ENCODE results near the gene NDUFA1. TPM values are rescaled to one million over a fixed set of nuclear protein-coding genes. Genes with fewer than 3 reads are reported as not detected.
"Not testable (repeated sequence)": the region's sequence is repeated elsewhere in the genome, so short reads cannot be mapped to it uniquely, and the experiment has no call there.

NDUFA1 gene
- 55.7 and 60.9 TPM in 2 replicates for total RNA-seq (2014; rRNA removed; shearing (Covaris generic))

DNA sequence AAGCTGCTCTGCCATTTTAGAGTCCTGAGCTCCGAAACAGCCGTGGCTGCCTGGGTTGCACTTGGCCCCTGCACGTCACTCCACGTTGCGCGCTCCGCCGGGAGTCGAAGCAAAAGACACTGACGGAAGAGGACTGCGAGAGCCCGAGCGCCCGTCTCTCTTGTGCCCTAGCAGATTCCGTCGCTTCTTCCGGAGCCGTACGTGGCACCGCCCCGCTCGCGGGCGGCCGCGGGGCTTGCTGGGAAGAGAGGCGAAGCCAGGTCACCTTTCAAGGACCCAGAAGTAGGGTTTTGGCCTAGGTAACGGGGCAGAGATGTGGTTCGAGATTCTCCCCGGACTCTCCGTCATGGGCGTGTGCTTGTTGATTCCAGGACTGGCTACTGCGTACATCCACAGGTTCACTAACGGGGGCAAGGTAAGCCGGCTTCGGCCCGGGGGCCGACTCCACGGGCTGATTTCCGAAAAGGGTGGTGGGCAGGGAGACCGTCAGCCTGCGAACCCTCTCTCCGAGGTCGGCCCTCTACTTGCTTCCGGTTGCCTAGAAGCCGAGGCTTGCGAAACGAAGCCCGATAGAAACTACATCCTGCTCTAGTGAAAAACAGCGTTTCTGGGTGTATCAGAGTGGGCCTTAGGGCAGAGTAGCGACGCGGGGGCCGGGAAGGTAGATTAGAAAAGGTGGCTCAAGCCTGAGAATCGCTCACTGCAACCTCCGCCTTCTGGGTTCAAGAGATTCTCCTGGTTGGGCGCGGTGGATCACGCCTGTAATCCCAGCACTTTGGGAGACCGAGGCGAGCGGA lies at the start of gene NDUFA1, which contains the start of gene RNF113A:
Gene NDUFA1, plus strand, starts transcription at position 234 of the 797 bp plus-strand sequence. Its CDS starts 80 bp downstream, at position 314.
Gene RNF113A, minus strand, starts transcription at position 135 of the 797 bp plus-strand sequence. Its CDS starts 120 bp downstream, at position 15.
- peak; percentile 43 for DNase-seq (ENCODE audit: low spot score)

DNA sequence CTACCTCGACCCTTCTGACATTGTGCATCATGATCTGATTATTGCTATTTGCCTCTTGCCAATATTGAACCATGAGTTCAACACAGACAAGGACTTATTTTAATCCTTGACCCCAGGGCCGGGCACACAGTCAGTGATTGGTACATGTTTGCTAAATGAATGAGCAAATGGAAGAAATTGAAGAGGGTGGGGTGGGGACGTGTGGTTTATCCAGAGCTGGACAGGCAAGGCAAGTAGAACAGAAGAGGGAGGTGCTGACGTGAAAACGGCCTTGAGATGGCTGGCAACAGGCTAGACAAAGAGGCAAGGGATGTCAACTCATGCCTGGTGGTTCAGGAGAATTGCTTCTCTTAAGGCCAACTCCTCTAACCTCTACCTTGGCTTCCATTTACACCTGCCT lies 47.4 kb upstream of the NDUFA1 start:
- not testable (repeated sequence) for DNase-seq (ENCODE audit: low spot score)

DNA sequence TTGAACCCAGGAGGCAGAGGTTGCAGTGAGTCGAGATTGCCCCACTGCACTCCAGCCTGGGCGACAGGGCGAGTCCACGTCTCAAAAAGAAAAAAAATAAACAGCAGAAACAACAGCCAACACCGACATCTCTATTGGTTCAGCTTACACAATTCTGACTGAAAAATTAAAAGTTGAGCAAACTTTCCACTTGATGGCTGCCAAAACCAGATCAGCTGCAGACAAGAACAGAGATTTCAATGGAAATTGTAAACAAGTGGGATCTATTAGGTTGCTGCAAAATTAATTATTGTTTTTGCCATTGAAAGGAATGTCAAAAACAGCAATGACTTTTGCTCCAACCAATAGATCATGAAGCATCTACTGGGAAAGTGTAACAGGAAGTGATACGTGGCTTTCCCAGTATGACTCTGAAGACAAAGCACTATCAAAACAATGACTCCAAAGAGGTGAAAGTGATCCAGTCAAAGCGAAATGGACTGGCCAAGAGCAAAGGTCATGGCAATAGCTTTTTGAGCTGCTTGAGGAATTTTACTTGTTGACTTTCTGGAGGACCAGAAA lies 45.2 kb upstream of the NDUFA1 start:
- DNase-seq (ENCODE audit: low spot score), result peak; percentile 6

DNA sequence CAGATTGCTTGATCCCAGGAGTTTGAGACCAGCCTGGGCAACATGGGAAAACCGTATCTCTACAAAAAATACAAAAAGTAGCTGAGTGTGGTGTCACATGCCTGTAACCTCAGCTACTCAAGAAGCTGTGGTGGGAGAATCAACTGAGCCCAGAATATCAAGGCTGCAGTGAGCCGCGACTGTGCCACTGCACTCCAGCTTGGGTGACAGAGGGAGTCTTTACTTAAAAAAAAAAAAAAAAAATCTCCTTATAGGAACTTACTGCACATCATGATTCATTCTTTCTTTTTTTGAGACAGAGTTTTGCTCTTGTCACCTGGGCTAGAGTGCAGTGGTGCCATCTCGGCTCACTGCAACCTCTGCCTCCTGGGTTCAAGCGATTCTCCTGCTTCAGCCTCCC lies 43.2 kb upstream of the NDUFA1 start:
- DNase-seq (ENCODE audit: low spot score), result no peak

DNA sequence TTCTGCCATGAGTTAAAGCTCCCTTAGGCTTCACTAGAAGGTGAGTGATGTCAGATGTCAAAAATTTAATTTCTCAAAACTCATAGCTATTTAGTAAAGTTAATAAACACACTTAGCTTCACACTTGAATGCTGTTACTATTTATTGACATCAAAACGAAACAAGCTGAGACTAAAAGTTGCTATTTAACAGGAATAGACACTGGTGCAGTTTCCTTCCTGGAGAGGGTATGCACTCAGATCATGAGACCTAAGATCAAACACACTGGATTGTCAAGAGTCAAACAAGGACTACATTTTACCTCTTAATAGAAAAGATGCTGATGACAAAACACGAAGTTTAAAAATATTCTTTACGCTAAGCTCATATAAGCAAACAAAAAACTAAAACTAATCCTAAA lies 37.7 kb upstream of the NDUFA1 start:
- no peak for DNase-seq (ENCODE audit: low spot score)

DNA sequence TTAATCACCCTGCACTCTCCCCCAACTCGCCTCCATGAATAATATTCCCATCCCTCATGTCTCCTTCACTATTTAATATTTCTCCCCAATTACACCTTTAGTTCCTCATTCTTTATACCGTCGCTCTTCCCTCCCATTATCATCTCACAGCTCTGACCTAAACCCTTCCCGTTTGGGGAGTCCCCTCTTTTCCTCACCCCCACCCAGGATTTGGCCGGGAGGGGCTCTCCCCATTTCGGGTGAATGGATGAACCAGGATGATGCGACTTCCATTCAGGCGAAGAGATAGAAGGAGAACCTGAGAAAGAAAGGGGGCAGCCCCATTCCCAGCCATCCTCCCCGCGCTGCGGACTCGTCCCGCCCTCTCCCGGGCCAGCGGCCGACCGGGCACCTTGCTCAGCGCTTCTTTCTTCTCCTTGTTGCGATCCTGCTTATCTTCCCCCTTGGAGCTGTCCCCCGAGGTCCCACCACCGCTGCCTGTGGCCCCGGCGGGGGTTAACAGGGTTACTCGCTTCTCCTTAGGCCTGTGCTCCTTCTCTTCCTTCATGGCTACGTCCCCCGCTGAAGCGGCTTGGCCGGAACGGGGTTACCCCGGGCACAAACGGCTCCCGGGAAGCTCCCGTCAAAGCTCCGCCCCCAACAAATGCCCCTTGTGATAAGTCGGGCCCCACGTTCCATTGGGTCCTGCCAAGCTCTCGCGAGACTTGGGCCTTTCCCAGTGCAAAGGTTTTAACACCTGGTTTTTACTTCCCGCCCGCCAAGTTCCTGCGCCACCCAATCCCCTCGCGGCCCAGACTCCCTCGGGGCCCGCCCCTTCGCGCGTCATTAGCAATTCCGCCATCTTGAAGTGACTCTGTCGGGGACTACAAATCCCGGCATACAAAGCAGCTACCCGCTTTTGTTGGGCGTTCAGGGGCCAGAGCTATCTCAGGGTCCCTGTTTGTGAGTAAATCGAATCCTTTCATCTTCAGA lies 19.0 kb upstream of the NDUFA1 start, which contains the start of gene UPF3B:
Gene UPF3B, minus strand, starts transcription at position 582 of the 972 bp plus-strand sequence. Its CDS starts 35 bp downstream, at position 547.
- DNase-seq (ENCODE audit: low spot score), result peak; percentile 89

DNA sequence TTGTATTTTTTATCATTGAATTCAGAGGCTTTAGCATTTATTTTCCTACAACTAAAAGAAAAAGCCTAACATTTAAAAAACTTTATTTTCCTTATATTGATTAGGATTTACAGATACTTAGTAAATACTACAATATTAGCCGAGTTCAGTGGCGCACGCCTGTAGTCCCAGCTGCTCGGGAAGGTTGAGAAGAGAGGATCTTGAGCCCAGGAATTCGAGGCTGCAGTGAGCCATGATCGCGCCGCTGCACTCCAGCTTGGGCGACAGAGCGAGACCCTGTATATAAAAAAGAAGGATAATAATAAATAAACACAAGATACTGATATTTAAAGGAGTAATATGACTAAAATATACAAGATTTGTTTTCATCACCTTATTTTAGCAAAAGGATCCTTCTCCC lies 18.2 kb upstream of the NDUFA1 start:
- no peak for DNase-seq (ENCODE audit: low spot score)

DNA sequence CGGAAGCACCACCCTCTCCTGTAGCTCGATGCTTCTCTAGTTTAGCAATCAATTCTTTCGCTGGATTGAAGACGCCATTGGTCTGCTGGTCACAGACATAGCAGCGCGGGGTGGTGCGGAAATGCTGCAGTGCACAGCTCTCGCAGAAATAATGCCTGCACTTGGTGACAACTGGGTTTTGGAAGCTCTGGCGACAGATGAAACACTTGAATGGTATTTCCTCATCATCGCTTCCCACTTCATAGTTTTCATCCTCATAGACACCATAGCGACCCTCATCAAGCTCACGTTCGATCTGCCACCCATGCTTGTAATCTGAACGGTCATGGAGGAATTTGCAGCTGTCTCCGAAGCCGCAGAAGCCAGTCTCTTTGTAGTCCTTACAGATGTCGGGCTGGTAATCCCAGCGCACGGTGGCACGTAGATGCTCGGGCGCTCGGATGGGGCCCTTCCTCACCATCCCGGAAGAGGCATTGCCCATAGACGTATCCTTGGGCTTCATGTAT lies 953 bp upstream of the NDUFA1 start:
- no peak for DNase-seq (ENCODE audit: low spot score)

DNA sequence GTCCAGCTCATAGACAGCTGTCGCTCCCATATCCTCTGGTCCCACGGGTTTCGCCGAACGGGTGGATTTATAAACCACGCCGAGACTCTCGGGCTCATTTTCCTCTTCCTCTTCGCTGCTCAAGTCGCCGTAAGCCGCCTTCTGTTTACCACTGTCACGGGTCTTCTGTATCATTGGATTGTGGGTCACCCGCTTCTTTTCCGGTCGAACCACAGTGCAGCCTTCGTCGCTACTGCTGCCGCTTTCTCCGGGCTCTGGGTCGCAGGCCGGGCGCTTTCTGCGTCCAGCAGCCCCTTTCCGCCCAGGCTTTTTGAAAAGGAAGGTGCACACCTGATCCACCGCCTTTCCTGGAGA lies 410 bp upstream of the NDUFA1 start:
- no peak for DNase-seq (ENCODE audit: low spot score)

DNA sequence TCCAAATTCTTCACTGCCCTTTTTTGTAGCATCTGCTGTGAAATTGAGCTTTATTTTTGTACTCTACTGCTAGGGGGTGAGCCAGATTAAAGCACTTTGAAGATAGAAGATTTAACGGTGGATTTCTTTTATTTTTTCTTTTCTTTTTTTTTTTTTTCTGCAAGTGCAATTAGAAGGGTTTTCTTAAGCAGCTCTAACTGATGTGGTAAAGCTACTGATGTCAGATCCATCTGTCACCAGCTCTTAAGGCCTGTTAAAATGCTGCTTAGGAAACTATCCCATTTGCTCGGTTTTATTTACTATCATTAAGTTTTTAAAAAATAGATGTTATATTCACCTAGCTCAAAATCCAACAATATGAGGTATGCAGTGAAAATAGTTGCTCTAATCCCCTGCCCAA lies 7.1 kb downstream of the NDUFA1 start:
- DNase-seq (ENCODE audit: low spot score), result no peak

DNA sequence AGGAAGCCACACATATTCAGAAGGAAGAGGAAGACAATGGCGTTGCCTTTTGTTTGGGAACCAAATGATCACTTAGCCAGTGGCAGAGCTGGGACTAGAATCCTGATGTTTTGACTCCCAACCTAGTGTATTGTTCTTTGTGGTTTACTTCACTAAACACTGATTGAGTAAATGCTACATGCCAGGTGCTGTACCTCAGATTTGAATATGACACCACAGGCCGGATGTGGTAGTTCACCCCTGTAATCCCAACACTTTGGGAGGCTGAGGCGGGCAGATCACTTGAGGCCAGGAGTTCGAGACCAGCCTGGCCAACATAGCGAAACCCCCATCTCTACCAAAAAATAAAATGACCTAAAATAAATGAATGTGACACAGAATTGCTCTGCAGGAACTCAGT lies 8.4 kb downstream of the NDUFA1 start:
- no peak for DNase-seq (ENCODE audit: low spot score)

DNA sequence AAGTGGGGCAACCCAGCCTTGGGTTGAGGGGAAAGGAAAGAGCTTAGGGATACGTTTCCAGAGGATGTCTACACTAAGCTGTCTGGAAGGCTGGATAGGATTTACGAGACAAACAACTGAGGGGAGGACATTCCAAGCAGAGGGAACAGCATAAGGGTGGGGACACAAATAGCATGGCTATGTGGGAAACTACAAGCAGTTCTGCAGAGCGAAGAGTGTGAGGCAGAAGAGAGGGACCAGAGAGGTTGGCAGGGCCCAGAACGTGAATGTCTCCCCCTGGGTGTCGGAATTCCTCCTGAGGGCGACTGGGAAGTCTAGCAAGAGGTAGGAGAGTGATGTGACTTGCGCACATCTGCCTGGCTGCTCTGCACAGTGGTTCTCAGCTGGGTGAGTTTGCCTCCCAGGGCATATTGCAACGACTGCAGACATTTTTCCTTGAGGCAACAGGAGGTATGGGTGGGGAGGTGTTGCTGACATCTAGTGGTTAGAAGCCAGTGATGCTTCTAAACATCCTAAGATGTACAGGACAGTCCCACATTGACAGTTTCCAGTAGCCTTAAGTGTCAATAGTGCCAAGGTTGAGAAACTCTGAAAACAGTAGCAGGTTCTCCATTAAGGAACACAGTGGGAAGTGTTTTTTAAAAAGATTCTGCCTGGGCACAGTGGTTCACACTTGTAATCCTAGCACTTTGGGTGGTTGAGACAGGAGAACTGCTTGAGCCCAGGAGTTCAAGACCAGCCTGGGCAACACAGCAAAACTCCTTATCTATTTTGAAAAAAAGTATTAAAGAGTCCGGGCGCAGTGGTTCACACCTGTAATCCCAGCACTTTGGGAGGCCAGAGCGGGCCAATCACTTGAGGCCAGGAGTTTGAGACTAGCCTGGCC lies 9.2 kb downstream of the NDUFA1 start:
- peak; percentile 18 for DNase-seq (ENCODE audit: low spot score)

DNA sequence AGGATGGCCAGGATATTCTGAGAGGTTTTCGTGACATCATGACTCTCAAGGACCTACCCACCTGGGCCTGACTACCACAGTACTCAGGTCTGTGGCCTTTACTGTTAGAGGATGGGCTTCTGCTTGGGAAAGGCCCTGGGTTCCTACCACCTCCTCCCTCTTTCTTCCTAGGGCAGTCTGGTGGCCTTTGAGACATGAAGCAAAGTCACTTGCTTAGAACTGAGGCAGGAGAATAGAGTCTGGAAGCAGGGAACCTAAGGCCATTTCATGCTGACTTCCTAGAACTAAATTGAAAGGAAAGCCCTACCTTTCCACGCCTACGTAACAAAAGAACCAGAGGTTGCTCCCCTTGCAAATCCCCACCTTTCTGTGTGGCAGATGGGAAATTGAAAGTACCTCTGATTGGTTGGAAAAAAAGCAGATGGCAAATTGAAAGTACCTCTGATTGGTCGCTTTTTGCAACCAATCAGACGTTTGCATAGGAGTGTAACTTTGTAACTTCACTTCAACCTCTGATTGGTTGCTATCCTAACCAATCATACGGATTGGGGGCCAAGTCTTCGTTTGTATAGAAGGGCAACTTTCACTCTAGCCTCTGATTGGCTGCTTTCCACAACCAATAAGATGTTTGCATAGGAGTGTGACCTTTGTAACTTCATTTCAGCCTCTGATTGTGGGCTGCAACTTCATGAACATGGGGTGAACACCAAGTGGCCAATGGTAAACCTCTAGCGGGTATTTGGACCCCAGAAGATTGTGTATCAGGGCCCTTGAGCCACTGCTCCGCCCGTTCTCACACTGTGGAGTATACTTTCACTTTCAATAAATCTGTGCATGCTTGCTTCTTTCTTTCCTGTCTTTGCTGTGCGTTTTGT lies 14.2 kb downstream of the NDUFA1 start:
- peak; percentile 90 for DNase-seq (ENCODE audit: low spot score)

DNA sequence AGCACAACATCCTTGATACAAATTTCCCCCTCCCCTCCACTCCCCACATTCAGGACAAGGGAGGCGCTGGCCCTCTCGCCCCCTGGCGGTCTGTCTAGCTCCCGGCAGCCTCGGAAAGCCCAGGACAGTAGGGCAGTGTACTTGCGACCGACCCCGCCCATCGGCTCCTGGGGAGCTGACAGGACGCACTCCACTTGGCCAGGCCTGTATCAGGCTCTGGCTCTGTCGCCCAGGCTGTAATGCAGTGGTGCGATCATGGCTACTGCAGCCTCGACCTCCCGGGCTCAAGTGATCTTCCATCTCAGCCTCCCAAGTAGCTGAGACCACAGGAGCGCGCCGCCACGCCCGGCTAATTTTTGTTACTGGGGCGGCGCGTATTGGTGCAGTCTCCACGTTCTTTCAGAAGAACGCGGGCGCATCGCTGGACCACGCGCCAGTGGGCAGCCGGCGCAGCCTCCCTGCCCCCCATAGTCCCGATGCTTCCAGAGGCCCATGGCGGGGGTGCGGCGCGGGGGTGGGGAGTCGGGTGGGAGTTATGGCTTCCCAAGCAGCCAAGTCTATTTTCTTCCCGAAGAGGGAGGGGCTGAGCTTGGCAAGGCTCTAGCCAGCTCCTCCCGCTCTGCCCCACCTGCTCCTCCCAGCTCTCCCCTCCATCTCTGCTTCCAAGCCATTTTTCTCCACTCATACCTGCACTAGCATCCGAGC lies 16.2 kb downstream of the NDUFA1 start:
- peak; percentile 60 for DNase-seq (ENCODE audit: low spot score)

DNA sequence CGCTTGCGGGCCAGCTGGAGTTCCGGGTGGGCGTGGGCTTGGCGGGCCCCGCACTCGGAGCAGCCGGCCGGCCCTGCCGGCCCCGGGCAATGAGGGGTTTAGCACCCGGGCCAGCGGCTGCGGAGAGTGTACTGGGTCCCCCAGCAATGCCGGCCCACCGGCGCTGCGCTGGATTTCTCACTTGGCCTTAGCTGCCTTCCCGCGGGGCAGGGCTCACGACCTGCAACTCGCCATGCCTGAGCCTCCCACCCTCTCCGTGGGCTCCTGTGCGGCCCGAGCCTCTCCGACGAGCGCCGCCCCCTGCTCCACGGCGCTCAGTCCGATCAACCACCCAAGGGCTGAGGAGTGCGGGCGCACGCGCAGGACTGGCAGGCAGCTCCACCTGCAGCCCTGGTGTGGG lies 19.0 kb downstream of the NDUFA1 start:
- DNase-seq (ENCODE audit: low spot score), result not testable (repeated sequence)

DNA sequence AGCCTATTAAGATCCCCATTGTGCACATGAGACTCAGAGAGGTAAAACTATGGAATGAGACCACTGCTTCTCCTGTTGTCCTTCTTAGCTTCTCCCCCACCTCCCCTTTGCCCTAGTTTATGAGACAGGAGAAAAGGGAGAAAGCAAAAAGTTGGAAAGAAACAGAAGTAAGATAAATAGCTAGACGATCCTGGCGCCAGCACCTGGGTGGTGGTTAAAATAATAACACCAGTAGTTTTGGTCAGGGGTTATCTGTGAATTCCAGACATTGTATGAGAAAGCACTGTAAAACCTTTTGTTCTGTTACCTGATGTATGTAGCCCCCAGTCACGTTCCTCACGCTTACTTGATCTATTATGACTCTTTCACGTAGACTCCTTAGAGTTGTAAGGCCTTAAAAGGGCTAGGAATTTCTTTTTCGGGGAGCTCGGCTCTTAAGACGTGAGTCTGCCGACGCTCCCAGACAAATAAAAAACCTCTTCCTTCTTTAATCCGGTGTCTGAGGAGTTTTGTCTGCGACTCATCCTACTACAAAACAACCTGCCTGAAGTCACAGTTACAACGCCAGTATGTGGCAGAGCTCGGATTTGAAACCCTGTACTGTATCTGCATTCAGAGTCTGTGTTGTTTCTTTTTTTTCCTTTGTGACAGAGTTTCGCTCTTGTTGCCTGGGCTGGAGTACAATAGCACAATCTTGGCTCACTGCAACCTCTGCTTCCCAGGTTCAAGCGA lies 20.5 kb downstream of the NDUFA1 start:
- DNase-seq (ENCODE audit: low spot score), result not testable (repeated sequence)

DNA sequence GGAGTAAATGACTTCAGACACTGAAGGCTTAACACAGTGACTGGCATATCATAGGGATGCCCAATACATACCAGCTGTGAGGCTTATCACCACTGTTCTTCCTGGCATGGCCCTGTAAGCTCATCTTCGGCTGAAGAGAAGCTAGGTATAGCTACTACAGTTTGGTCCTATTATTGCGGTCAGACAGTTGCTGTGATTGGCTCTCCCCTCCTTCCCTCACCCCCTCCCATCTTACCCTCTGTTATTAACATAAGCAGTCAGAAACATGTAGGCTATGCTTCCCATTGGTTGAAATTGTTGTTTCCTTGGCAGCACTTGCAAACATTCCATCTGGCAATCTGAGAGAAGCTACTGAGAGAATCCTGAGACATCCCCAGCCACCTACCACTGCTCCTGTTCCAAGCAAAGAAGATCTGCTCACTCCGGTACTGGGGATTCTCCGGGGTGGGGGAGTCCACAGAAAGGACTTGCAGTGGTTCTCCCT lies 24.3 kb downstream of the NDUFA1 start, which contains the start of gene AKAP14:
Gene AKAP14, plus strand, starts transcription at position 51 of the 484 bp plus-strand sequence. CDS start 7,331 bp downstream, outside the sequence.
- DNase-seq (ENCODE audit: low spot score), result no peak

DNA sequence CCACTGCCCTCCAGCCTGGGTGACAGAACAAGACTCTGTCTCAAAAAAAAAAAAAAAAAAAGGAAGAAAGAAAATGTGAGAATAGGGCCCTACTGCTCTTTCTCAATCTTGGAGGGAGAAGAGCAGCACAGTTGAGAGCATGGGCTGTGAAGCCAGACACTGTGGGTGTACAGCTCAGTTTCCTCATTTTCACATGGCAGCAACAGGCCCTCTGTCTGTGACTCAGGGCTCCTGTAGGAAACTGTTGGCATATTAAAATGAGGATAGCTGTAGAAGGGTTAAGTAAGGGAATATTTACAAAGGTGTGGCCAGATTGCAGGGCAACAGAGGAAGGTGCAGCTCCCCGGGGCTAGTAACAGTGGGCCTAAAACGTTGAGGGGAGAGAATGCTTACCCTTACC lies 27.5 kb downstream of the NDUFA1 start:
- DNase-seq (ENCODE audit: low spot score), result no peak

All from A172 (cell line).